GM19324 (cell line): Measurements from ENCODE around the gene NOVA1.
"Not testable (repeated sequence)": the region's sequence is repeated elsewhere in the genome, so short reads cannot be mapped to it uniquely, and the experiment has no call there.

Experiments
- ATAC-seq: cut with Tn5 transposase; IDR thresholded peaks from one replicate; pipeline ENCODE4 v1.9.1; 2021; ENCODE audit warnings: mild to moderate bottlenecking, moderate library complexity; ENCODE audit not compliant: unreplicated experiment, low FRiP score

The NOVA1 gene, protein sequence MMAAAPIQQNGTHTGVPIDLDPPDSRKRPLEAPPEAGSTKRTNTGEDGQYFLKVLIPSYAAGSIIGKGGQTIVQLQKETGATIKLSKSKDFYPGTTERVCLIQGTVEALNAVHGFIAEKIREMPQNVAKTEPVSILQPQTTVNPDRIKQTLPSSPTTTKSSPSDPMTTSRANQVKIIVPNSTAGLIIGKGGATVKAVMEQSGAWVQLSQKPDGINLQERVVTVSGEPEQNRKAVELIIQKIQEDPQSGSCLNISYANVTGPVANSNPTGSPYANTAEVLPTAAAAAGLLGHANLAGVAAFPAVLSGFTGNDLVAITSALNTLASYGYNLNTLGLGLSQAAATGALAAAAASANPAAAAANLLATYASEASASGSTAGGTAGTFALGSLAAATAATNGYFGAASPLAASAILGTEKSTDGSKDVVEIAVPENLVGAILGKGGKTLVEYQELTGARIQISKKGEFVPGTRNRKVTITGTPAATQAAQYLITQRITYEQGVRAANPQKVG

DNA sequence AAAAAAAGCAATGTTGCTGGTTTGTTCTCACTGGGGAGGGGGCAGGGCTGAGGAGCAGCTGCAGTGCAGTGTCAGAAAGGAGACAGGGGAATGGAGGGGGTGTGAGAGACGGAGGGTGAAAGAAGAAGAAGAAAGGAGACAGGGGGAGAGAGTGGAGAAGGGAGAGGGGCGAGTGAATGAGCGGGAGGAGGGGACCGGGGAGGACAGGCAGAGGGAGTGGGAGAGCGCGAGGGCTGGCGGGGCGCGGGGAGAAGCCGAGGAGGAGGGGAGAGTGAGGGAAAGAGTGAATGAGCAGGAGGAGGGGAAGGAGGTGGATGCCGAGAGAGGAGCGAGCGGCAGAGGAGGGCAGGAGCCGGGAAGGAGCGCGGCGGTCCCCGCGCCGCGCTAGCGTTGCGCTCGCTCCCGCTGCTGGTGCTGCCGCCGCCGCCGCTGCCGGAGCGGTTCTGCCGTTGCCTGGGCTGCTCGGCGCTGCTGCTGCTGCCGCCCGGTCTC is at the start of gene NOVA1:
Gene NOVA1 (minus strand): TSS at position 445 of the 492 bp plus-strand sequence. CDS start 597 bp downstream, outside the sequence.
- ATAC-seq: no peak

DNA sequence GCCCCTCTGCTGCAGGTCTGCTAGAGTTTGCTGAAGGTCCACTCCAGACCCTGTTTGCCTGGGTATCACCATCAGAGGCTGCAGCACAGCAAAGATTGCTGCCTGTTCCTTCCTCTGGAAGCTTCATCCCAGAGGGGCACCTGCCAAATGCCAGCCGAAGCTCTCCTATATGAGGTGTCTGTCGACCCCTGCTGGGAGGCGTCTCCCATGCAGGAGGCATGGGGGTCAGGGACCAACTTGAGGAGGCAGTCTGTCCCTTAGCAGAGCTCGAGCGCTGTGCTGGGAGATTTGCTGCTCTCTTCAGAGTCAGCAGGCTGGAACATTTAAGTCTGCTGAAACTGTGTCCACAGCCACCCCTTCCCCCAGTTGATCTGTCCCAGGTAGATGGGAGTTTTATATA is 47.2 kb upstream of the NOVA1 start:
- ATAC-seq: not testable (repeated sequence)

DNA sequence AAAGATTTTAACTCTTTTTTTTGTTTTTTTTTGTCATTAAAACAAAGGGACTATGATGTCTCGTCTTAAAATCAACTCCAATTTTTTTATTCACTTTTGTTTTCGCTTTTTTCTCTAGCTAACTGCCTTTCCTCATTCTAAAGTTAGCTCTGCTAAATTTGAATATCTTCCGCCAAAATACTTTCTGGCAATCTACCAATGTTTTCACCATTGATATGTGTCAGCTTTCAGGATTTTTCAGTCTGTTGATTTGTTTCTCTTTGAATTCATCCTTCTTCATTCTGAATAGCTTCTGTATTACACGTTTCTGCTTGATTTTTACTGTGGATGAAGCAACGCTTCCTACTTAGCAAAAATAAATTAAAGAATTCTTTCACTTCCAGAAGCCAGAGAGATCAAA is 38.7 kb upstream of the NOVA1 start:
- ATAC-seq: no peak

DNA sequence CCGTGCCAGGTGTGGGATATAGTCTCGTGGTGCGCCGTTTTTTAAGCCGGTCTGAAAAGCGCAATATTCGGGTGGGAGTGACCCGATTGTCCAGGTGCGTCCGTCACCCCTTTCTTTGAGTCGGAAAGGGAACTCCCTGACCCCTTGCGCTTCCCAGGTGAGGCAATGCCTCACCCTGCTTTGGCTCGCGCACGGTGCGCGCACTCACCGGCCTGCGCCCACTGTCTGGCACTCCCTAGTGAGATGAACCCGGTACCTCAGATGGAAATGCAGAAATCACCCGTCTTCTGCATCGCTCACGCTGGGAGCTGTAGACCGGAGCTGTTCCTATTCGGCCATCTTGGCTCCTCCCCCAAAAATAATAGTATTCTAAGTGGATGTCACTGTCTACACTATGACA is 37.1 kb upstream of the NOVA1 start:
- ATAC-seq: not testable (repeated sequence)

DNA sequence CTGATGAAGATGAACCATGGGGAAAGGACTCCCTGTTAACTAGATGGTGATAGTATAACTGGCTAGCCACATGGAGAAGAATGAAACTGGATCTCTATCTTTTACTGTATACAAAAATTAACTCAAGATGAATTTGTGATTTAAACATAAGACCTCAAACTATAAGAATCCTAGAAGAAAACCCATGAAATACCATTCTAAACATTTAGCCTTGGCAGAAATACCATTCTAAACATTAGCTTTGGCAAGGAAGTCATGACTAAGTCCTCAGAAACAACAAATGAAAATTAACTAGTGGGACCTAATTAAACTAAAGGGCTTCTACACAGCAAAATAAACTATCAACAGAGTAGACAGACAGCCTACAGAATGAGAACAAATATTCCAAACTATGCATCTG is 28.4 kb upstream of the NOVA1 start:
- ATAC-seq: no peak

DNA sequence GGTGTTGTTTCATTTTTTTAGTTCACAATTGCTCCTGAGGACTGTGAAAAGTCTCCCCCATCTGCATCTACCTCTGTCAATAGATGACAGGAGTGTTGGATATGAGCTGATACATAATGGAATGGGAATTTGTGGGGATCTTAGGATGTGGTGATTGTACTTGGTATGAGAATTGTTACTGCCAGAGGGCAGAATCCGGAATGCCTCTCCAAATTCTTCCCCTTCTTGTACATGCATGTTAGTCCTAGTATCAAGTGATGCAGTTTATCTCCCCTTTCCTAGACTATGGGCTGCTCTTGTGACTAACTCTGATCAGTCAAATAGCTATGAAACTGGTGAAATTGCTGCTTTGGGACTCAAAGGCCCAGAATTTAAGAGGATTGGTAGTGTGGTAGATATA is 24.8 kb upstream of the NOVA1 start:
- no peak for ATAC-seq

DNA sequence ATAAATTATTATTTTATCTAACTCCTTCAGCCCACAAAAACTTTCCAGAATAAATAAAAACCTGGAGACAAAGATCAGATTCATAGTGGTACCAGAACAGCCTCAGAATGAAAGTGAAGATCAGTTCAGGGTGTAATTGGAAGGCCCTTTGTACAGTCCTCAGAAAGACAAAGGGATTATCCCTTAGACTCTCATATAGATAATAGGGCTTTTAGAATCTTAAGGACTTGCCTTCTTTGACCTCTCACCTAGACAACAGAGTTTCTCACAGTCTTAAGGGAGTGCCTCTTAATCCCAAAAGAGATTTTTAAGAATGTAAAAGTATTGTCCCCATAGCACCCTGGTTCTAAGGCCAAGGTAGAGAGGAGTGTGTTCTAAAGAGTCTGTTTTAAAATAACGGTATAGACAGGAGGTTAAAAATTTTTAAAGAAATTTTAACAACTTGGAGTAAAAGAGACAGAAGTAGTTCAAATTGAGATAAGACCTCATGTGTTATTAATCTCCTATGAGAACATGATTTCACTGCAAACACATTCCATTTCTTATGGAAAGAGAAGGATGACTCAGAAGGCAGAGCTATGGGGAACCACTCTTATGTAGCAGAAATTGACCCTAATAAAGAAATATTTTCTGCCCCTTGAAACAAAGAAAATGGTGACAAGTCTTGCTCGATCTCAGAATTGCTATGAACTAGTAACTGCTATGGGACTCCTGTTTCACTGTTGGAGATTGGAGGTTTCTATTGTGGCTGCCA is 24.2 kb upstream of the NOVA1 start:
- no peak for ATAC-seq

DNA sequence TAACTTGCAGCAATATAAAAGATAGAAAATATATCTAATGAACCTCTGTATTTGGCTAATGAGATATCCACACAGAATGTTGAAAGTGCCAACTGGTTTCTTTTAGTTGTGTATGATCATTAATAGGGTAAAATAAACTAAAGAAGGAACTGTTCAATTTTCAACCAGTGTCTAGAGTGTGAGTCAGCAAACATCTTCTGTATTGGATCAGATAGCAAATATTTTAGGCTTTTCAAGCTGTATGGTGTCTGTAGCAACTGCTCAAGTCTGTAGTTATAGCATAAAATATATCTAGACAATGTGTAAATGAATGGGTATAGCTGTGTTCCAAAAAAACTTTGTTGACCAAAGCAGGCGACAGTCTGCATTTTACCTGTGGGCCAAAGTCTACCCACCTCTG is 23.5 kb upstream of the NOVA1 start:
- ATAC-seq: no peak

DNA sequence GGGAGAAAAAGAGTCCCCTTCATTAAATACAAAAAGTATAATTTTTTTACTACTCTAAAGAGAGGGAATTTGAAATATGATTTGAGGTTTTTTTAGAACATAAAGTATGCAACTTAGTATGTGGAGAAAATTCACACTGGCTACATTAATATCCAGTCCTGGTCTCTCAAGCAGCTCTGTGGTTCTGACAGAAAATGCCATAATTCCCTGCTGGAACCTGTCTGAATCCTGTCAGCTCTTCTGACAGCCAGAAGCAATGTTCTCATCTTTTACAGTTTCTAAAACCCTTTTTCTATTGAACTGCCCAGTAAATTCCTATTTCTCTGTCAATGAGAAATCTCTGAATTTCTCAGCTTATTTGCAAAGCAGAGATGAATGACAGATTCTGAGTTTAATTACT is 13.4 kb upstream of the NOVA1 start:
- no peak for ATAC-seq

DNA sequence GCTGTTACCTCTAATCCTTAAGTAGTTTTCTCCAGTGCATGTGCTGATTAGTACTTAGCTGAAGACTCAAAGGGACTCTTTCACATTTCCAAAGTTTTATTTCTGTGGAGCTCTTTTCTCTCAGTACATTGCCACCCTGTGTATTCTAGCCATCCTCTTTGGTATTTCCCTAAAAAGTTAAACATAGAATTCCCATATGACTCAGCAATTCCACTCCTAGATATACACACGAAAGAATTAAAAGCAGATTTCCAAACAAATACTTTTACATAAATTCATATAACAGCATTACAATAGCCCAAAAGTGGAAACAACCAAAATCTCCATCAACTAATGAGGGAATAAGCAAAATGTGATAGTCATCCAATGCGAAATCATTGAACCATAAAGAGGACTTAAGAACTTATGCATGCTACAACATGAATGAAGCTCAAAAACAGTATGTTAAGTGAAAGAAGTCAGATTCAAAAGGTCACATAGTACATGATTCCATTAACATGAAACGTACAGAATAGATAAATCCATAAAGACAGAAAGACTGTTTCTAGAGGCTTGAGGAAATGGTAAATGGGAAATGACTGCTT is 9.0 kb upstream of the NOVA1 start:
- ATAC-seq: no peak

DNA sequence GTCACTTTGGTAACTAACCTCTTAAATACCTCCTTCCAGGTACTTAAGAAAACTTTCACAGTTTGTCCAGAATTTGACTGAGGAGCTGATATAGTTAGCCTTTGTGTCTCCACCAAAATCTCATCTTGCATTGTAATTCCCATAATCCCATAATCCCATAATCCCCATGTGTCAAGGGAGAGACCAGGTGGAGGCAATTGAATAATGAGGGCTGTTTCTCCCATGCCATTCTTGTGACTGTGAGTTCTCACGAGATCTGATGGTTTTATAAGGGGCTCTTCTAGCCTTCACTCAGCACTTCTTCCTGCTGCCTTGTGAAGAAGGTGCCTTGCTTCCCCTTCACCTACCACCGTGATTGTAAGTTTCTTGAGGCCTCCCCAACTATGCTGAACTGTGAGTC is 7.8 kb upstream of the NOVA1 start:
- ATAC-seq: no peak

DNA sequence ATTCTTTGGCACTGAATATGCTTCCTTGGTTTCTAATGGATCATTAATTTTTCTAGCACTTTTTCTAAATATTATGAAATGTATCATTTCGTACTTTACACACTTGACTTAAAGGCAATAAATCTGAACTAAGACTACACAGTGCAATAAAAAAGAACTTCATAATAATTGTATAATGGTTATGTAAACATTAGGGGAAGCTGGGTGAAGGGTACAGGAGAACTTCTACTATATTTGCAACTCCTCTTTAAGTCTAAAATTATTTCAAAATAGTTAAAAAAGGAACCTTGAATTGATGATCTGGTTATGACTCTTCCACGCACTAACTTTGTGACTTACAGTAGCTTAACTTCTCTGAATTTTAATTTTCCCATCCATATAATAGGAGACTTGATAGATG is 5.1 kb upstream of the NOVA1 start:
- no peak for ATAC-seq

DNA sequence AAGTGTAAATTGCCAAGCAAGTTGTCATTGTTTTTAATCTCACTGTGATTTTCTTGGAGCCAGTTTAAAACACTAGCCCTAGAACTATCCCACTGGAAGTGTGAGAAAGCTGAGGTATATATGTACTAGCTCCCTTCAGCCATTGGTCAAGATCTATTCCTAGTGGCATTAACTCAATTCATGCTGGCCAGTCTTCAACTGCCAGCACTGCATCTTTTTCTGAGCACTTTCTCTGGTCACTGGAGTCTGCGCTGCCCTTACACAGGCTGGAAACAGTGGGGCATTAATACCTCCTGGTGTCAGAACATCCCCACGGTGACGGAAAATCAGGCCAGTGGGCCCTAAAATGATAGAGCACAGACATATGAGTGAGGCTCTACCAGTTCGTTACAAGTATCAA is 4.0 kb upstream of the NOVA1 start:
- ATAC-seq: no peak

DNA sequence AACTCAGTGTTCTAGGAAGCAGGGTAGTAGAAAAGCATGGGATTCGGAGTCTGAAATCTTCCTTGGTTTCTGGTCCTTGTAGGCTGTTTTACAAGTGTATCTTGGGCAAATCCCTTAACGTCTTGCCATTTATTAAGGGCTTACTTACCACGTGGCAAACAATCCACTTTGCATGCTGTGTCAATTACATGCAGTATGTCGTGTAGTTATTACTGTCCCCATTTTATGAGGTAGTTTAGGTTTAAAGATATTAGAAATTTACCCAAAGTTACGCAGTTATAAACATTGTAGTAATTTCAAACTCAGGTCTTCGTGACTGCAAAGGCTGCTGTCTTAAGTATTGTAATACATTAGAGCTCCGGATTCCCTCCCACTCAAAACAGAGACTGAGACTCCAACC is 1.5 kb upstream of the NOVA1 start:
- no peak for ATAC-seq

DNA sequence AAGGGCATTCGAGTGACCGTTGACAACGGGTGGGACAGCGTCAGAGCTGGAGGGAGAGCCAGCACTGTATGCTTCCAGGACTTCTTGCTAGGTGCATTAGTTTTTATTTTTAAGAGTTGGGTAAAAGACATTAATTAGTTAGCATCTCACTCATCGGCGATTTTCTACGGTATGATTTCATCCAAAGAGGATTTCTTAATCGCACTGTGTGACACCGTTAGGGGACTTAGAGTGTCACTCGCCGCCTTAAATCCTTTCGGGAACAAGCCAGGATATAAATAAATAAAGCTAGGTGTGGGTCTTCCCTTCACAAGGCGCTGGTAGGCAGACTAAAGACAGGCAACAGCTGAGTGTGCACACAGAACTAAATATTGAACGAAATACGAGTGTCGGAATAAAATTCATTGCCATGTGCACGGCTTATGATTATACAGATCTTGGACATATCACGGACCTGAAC is 869 bp upstream of the NOVA1 start:
- no peak for ATAC-seq

DNA sequence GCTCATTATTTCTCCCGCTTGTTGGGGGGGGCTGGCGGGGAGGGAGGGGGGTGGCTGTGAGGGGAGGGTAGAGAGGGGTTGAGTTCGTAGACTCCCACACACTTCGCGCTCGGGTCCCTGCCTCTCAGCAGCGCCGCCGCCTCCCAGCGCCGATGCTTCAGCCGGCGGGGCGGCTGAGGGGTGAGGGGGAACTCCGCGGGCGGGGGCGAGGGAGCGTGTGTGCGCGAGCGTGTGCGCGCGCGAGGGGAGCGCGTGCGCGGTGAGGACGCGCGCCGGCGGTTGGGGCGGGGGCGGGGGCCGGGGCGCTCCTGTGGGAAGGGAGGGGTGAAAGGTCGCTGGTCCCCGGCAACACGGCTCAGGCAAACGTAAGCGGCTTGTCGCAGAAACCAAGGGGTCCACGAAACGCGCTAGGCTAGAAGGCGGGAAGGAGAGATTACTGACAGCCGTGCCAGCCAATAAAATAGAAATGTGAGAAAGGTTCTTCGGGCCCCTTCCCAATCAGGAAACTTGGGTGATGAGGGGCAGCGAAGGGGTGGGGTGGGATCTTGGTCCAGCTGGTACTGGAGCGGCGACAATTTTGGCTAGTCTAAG is 343 bp upstream of the NOVA1 start:
- ATAC-seq: no peak

DNA sequence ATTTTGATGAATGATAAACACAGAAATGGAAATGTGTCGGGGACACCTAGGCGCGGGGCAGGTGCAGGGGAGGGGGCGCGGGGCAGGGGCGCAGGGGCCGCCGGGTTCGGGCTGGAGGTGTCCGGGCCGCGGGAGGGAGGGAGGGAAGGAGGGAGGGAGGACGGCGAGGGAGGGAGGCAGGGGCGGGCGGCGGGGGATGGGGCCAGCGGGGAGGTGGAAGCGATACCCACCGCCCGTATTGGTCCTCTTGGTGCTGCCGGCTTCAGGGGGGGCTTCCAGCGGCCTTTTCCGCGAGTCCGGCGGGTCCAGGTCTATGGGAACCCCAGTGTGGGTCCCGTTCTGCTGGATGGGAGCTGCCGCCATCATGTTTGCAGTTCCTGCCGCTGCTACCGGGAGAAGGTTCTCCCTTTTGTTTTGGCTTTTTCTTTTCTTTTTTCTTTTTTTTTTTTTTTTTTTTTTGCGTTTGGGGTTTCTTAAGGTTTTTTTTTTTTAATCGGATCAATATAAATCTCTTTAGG is 703 bp downstream of the NOVA1 start:
- no peak for ATAC-seq

DNA sequence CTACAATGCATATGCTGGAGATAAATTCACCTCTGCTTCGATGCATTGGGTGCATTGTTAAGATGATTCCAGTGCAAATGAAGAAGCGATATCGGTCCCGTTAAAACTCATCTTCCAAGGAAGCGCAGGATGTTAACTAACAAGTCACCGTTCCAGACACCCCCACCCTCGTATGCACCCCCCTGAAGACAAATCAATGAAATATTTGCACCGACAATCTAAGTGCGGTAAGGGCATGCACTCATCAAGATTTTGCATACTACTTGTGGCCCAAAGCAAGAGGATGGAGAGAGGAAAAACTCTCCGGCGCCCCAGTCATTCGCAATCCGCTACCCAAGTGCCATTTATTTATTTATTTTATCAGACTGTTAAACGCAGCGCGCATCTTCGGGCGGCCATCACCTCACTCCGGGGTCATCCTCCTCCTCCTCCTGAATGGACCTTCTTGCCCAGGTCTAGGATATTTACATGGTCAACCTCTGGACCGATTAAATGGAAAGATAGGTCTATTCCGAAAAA is 1.2 kb downstream of the NOVA1 start:
- ATAC-seq: no peak

DNA sequence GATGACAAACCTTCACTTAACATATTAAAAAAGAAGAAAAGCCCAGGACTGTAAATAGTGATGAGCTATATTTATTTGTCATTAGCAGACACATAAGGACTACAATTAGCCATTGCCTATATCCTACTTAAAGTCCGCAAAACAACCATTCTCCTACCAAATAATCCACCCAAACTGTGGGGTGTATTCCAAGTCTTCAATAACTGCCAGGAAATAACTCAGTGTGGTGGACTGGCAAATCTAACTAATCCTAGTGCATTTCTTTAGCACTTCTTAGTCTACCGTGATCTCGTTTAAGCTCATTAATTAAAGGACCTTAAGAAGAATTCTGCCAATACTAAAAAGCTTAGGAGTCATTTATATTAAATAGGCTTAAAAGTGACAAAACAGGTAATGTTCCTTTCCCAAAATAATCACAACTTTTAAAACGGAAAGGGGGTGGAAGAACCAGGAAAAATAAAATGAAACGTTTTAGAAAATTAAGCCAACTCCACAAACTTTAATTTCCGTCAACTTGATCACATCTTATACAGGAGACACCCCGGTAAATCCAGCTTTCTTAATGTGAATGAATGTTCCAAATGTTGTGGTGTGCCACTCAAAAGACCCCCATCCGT is 1.8 kb downstream of the NOVA1 start:
- no peak for ATAC-seq
